Esophagus muscularis mucosa (tissue), 3 donors: ENCODE results near the gene GRK1.

Experiments used
- EP300 ChIP-seq: sonication (generic); formaldehyde crosslinking; IDR thresholded peaks from one replicate; pipeline ENCODE4 v1.6.1; 2017; ENCODE audit warnings: antibody characterized with exemption
- POLR2AphosphoS5 ChIP-seq, 2 donors: sonication (generic); formaldehyde crosslinking; IDR thresholded peaks; one replicate each; pipeline ENCODE4 v1.6.1; 2017; ENCODE audit warnings: antibody characterized with exemption in 2 of 2

DNA sequence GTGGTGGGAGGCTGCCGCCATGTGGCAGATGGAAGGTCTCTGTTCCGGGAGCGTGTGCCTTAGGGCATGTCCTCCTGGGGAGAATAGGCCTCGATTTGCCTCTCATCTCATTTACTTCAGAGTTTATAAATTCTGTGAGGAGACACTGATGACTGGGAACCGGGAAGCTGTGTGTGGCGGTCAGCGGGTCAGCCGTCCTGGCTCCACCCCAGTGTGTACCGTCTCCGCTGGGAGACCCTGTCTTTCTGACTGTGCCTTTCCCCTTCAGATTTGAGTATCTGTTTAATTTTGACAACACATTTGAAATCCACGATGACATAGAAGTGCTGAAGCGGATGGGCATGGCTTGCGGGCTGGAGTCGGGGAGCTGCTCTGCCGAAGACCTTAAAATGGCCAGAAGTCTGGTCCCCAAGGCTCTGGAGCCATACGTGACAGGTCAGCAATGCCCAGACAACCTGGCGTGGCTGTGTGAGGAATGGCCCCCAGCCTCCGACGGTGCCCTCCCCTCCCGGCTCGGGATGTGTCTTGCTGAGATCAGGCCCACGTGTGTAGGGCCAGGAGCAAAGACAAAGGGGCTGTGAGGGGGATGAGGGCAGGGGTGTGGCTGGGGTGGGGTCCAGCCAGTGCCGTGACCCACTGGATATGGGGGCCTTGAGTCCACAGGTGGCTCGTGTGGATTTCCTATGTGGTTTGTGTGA lies 30.6 kb upstream of the GRK1 start:
- TF ChIP-seq EP300 (no peak), POLR2AphosphoS5 (IDR thresholded peaks at IDR 0.05) (no peak)
